ENCODE data around the gene SLC37A3. TPM values are rescaled to one million over a fixed set of nuclear protein-coding genes. Genes with fewer than 3 reads are reported as not detected.
A peak's percentile ranks its signal among the peaks of the same experiment; 100 is the strongest.

SLC37A3 gene
- total RNA-seq, 1 experiment from 2014 or later: 57.8 TPM

- CTCF ChIA-PET: no interaction called here
- ATAC-seq: no peak
- BruUV-seq (replicated peaks): no TSS peak
- H3K36me3 ChIP-seq (ENCODE audit: control insufficient read depth, insufficient read depth, low read length): peaks cover 3% of the 10 kb centered on the region; the same call in 1 of the 2 replicates
- H3K27ac ChIP-seq (ENCODE audit: low read length): no peak overlapping the region
- intact Hi-C loops (cut with micrococcal nuclease; ENCODE audit: unreplicated experiment): no loop called here
- in situ Hi-C loops (cut with HindIII; ENCODE audit: low pct_unique_long_range_greater_than_20kb, low sequenced_read_pairs): no loop called here
- POLR2A ChIA-PET: no interaction called here
- no peak for DNase-seq (ENCODE audit: low read depth, low spot score)
- TF ChIP-seq CTCF (IDR thresholded peaks at IDR 0.05) (no peak), SIN3A (IDR thresholded peaks at IDR 0.05; ENCODE audit: borderline replicate concordance, insufficient read depth, low read depth, low read length) (no peak), POLR2AphosphoS5 (IDR thresholded peaks at IDR 0.05; ENCODE audit: low read depth, low read length) (no peak), TCF7L2 (IDR thresholded peaks at IDR 0.05; ENCODE audit: low read depth, low read length) (no peak), REST (IDR thresholded peaks at IDR 0.05; ENCODE audit: insufficient read depth in 1 of 2, low read depth in 2 of 2, low read length in 1 of 2) (no peak)
- H3K4me1 ChIP-seq (ENCODE audit: control insufficient read depth, insufficient read depth, low read length): peaks cover 15% of the 10 kb centered on the region
- peak overlapping the region; percentile 73 to 82 for H3K4me3 ChIP-seq (ENCODE audit: low read depth in 2 of 2, low read length in 2 of 2)
- no peaks in the 10 kb centered on the region for H3K9me3 ChIP-seq (ENCODE audit: control insufficient read depth, insufficient read depth, low read depth, low read length)
- H3K27me3 ChIP-seq (ENCODE audit: control insufficient read depth, insufficient read depth, low read length): no peaks in the 10 kb centered on the region
These were observed 491 bp upstream of the SLC37A3 start for GRCh38 chr7:140398821-140399220.

- H3K9me3 ChIP-seq (ENCODE audit: control insufficient read depth, insufficient read depth, low read depth, low read length): no peaks in the 10 kb centered on the region
- in situ Hi-C loops (cut with HindIII; ENCODE audit: low pct_unique_long_range_greater_than_20kb, low sequenced_read_pairs): no loop called here
- no peak for ATAC-seq
- no peak for DNase-seq (ENCODE audit: low read depth, low spot score)
- H3K27me3 ChIP-seq (ENCODE audit: control insufficient read depth, insufficient read depth, low read length): no peaks in the 10 kb centered on the region
- no peak overlapping the region for H3K4me3 ChIP-seq (ENCODE audit: low read depth in 2 of 2, low read length in 2 of 2)
- no peak overlapping the region for H3K27ac ChIP-seq (ENCODE audit: low read length)
- POLR2A ChIA-PET: no interaction called here
- intact Hi-C loops (cut with micrococcal nuclease; ENCODE audit: unreplicated experiment): no loop called here
- BruUV-seq (replicated peaks): no TSS peak
- H3K4me1 ChIP-seq (ENCODE audit: control insufficient read depth, insufficient read depth, low read length): peaks cover 6% of the 10 kb centered on the region; the same call in 1 of the 2 replicates
- TF ChIP-seq SIN3A (IDR thresholded peaks at IDR 0.05; ENCODE audit: borderline replicate concordance, insufficient read depth, low read depth, low read length): no peak
- TF ChIP-seq POLR2AphosphoS5 (IDR thresholded peaks at IDR 0.05; ENCODE audit: low read depth, low read length): no peak
- TF ChIP-seq REST (IDR thresholded peaks at IDR 0.05; ENCODE audit: insufficient read depth in 1 of 2, low read depth in 2 of 2, low read length in 1 of 2): no peak
- TF ChIP-seq TCF7L2 (IDR thresholded peaks at IDR 0.05; ENCODE audit: low read depth, low read length): no peak
- TF ChIP-seq CTCF (IDR thresholded peaks at IDR 0.05): no peak
- CTCF ChIA-PET: no interaction called here
- peaks cover 3% of the 10 kb centered on the region; the same call in 1 of the 2 replicates for H3K36me3 ChIP-seq (ENCODE audit: control insufficient read depth, insufficient read depth, low read length)
These were observed 4.5 kb downstream of the SLC37A3 start for GRCh38 chr7:140393756-140394306.
